DMS153 treated with DMSO at 0.1 percent for 48 hours (cell line): ENCODE data around the gene VIPR2.

ENCODE experiments used
- DNase-seq: peaks from one replicate; lab custom pipeline; 2025; ENCODE audit not compliant: unreplicated experiment; lab: John Stamatoyannopoulos, UW

Gene VIPR2

GRCh38 chr7:159028508-159029401 lies 115.9 kb downstream of the VIPR2 start:
- DNase-seq, result no peak

- no peak for DNase-seq
Observed at GRCh38 chr7:159027789-159028507, 116.7 kb downstream of the VIPR2 start.

GRCh38 chr7:159027056-159027788 lies 117.4 kb downstream of the VIPR2 start:
- DNase-seq, result no peak

GRCh38 chr7:159026271-159027055 lies 118.2 kb downstream of the VIPR2 start:
- no peak for DNase-seq

- DNase-seq, result no peak
Observed at GRCh38 chr7:159025161-159025779, 119.4 kb downstream of the VIPR2 start.

GRCh38 chr7:159024280-159024951 lies 120.3 kb downstream of the VIPR2 start:
- DNase-seq, result no peak

- DNase-seq, result no peak
Observed at GRCh38 chr7:159023746-159024145, 120.9 kb downstream of the VIPR2 start.

- DNase-seq, result no peak
Observed at GRCh38 chr7:159023206-159023605, 121.5 kb downstream of the VIPR2 start.

- no peak for DNase-seq
Observed at GRCh38 chr7:159022238-159022993, 122.3 kb downstream of the VIPR2 start.

- no peak for DNase-seq
Observed at GRCh38 chr7:159020987-159021386, 123.7 kb downstream of the VIPR2 start.

GRCh38 chr7:159019111-159019510 lies 125.6 kb downstream of the VIPR2 start:
- no peak for DNase-seq

GRCh38 chr7:159017741-159018140 lies 126.9 kb downstream of the VIPR2 start:
- no peak for DNase-seq

- no peak for DNase-seq
Observed at GRCh38 chr7:159017210-159017609, 127.5 kb downstream of the VIPR2 start.

GRCh38 chr7:159016591-159016990 lies 128.1 kb downstream of the VIPR2 start:
- DNase-seq, result no peak

GRCh38 chr7:159015454-159016410 lies 128.9 kb downstream of the VIPR2 start:
- no peak for DNase-seq

GRCh38 chr7:159015081-159015453 lies 129.6 kb downstream of the VIPR2 start:
- no peak for DNase-seq

- DNase-seq, result no peak
Observed at GRCh38 chr7:159014297-159015062, 130.2 kb downstream of the VIPR2 start.
